HepG2 (cell line): ENCODE measurements around the gene CNOT1. TPM values are rescaled to one million over a fixed set of nuclear protein-coding genes. Genes with fewer than 3 reads are reported as not detected.
A peak's percentile ranks its signal among the peaks of the same experiment; 100 is the strongest.

Experiments
- BRD4 ChIP-seq: sonication (generic); formaldehyde crosslinking; IDR thresholded peaks from 2 replicates; pipeline ENCODE4 v1.4.0; 2020; ENCODE audit warnings: missing genetic modification reagents
- CREBL2 ChIP-seq: sonication (generic); formaldehyde crosslinking; IDR thresholded peaks from 2 replicates; pipeline ENCODE4 v1.8.1; 2023; ENCODE audit warnings: missing genetic modification reagents, mild to moderate bottlenecking, borderline replicate concordance
- GTF3A ChIP-seq: sonication (generic); formaldehyde crosslinking; conservative IDR thresholded peaks from 2 replicates; pipeline ENCODE4 v1.4.0; 2020; ENCODE audit warnings: mild to moderate bottlenecking, missing genetic modification reagents
- HDAC2 ChIP-seq: sonication (generic); formaldehyde crosslinking; IDR thresholded peaks from 2 replicates; pipeline ENCODE4 v1.4.0; 2020; ENCODE audit warnings: missing genetic modification reagents
- HHEX ChIP-seq: IDR thresholded peaks from 2 replicates; pipeline ENCODE4 v1.6.1; 2016; ENCODE audit warnings: control low read depth
- HMG20B ChIP-seq: conservative IDR thresholded peaks from 2 replicates; pipeline ENCODE4 v1.6.1; 2016; ENCODE audit warnings: missing genetic modification reagents, missing compliant biosample characterization
- HMGXB4 ChIP-seq, 2 experiments: sonication (generic) in 1 of 2; formaldehyde crosslinking in 1 of 2; IDR thresholded peaks; 2 replicates each; pipeline versions ENCODE4 v1.4.0 to v1.6.1; 2018 to 2020; ENCODE audit warnings: missing genetic modification reagents in 2 of 2, borderline replicate concordance in 1 of 2, low read depth in 1 of 2, mild to moderate bottlenecking in 1 of 2, missing biosample characterization in 1 of 2
- HNF4G ChIP-seq, 2 experiments: sonication (generic) in 1 of 2; formaldehyde crosslinking in 1 of 2; IDR thresholded peaks; 2 replicates each; pipeline versions ENCODE4 v1.4.0 to v1.6.1; 2011 to 2020; ENCODE audit warnings: borderline replicate concordance in 2 of 2, low read depth in 2 of 2, mild to moderate bottlenecking in 2 of 2, low read length in 1 of 2, missing genetic modification reagents in 1 of 2, moderate library complexity in 1 of 2
- MAFK ChIP-seq, 2 experiments: IDR thresholded peaks in 1 of 2; conservative IDR thresholded peaks in 1 of 2; 2 replicates each; pipeline ENCODE4 v1.6.1; 2011; ENCODE audit warnings: improper control_type of control experiment in 2 of 2, low read length in 2 of 2
- MTA3 ChIP-seq: sonication (generic); formaldehyde crosslinking; IDR thresholded peaks from 2 replicates; pipeline ENCODE4 v1.4.0; 2020; ENCODE audit warnings: missing genetic modification reagents
- NFE2L2 ChIP-seq: fragments of 150-350 bp; IDR thresholded peaks from 2 replicates; pipeline ENCODE4 v1.6.1; 2014; ENCODE audit warnings: low read length
- POLR2AphosphoS2 ChIP-seq: IDR thresholded peaks from 2 replicates; pipeline ENCODE4 v1.6.1; 2011; ENCODE audit warnings: low read depth, low read length, improper control_type of control experiment
- RBM39 ChIP-seq: fragments of 200-400 bp; formaldehyde crosslinking; IDR thresholded peaks from one replicate; pipeline ENCODE4 v1.6.1; 2018; ENCODE audit warnings: antibody characterized with exemption, mild to moderate bottlenecking, low read depth, low read length; ENCODE audit not compliant: poor library complexity, severe bottlenecking
- SNRNP70 ChIP-seq: fragments of 200-400 bp; formaldehyde crosslinking; IDR thresholded peaks from 2 replicates; pipeline ENCODE4 v1.6.1; 2017; ENCODE audit warnings: mild to moderate bottlenecking, low read depth, low read length, moderate library complexity
- TBL1XR1 ChIP-seq: fragments of 150-350 bp; IDR thresholded peaks from 2 replicates; pipeline ENCODE4 v1.6.1; 2014; ENCODE audit warnings: borderline replicate concordance, low read length; ENCODE audit not compliant: partially characterized antibody
- TRIM24 ChIP-seq: sonication (generic); formaldehyde crosslinking; IDR thresholded peaks from 2 replicates; pipeline ENCODE4 v1.8.0; 2022; ENCODE audit warnings: mild to moderate bottlenecking, missing genetic modification reagents
- ZNF160 ChIP-seq: sonication (generic); formaldehyde crosslinking; IDR thresholded peaks from 2 replicates; pipeline ENCODE4 v1.8.0; 2022; ENCODE audit warnings: mild to moderate bottlenecking, inconsistent platforms, missing genetic modification reagents
- ZNF556 ChIP-seq: sonication (generic); formaldehyde crosslinking; IDR thresholded peaks from 2 replicates; pipeline ENCODE4 v1.4.0; 2020; ENCODE audit warnings: mild to moderate bottlenecking, missing genetic modification reagents, borderline replicate concordance
- ZNF558 ChIP-seq: sonication (generic); formaldehyde crosslinking; IDR thresholded peaks from 2 replicates; pipeline ENCODE4 v1.9.0; 2022; ENCODE audit warnings: mild to moderate bottlenecking, missing genetic modification reagents, borderline replicate concordance
- ZNF761 ChIP-seq: sonication (generic); formaldehyde crosslinking; conservative IDR thresholded peaks from 2 replicates; pipeline ENCODE4 v1.4.0; 2020; ENCODE audit warnings: mild to moderate bottlenecking, missing genetic modification reagents
- polyA plus RNA-seq, 8 experiments: library from polyadenylated mRNA; depleted of rRNA in 3 of 8; stranded (reverse) in 7 of 8; unstranded in 1 of 8; fragments of >200 nt; fragmentation: Illumina TruSeq in 4 of 8; extraction: Trizol in 4 of 8; gene quantifications; 2 replicates each; pipeline versions ENCODE4 v1.2.1 to v1.2.3, GENCODE V29; 2011 to 2016; ENCODE audit warnings: low read depth in 4 of 8, missing spikeins in 1 of 8, mixed read lengths in 1 of 8; ENCODE audit not compliant: insufficient read depth in 1 of 8
- total RNA-seq, 5 experiments: library from RNA; depleted of rRNA; stranded (reverse); fragments of >200 nt; fragmentation: Illumina TruSeq; extraction: Trizol; gene quantifications; 2 replicates each; pipeline ENCODE4 v1.2.3, GENCODE V29; 2016; ENCODE audit warnings: low read depth in 1 of 5
- TF ChIP-seq, protein P1 (sequence below): sonication (generic); formaldehyde crosslinking; IDR thresholded peaks from 2 replicates; pipeline ENCODE4; 2020; ENCODE audit warnings: missing genetic modification reagents, mild to moderate bottlenecking, borderline replicate concordance
- TF ChIP-seq, protein P2 (sequence below): sonication (generic); formaldehyde crosslinking; IDR thresholded peaks from 2 replicates; pipeline ENCODE4 v1.5.0; 2020; ENCODE audit warnings: mild to moderate bottlenecking, missing genetic modification reagents

Gene CNOT1
- total and polyA plus RNA-seq, 2 of the 13 experiments (the other 11 are each of a cell fraction or from before 2014, with no cell fraction given), result 188 to 232 TPM

- TF ChIP-seq, protein P1, sequence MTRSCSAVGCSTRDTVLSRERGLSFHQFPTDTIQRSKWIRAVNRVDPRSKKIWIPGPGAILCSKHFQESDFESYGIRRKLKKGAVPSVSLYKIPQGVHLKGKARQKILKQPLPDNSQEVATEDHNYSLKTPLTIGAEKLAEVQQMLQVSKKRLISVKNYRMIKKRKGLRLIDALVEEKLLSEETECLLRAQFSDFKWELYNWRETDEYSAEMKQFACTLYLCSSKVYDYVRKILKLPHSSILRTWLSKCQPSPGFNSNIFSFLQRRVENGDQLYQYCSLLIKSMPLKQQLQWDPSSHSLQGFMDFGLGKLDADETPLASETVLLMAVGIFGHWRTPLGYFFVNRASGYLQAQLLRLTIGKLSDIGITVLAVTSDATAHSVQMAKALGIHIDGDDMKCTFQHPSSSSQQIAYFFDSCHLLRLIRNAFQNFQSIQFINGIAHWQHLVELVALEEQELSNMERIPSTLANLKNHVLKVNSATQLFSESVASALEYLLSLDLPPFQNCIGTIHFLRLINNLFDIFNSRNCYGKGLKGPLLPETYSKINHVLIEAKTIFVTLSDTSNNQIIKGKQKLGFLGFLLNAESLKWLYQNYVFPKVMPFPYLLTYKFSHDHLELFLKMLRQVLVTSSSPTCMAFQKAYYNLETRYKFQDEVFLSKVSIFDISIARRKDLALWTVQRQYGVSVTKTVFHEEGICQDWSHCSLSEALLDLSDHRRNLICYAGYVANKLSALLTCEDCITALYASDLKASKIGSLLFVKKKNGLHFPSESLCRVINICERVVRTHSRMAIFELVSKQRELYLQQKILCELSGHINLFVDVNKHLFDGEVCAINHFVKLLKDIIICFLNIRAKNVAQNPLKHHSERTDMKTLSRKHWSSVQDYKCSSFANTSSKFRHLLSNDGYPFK (CRISPR knock-in tag), result no peak
- no peak for TF ChIP-seq ZNF558
- TF ChIP-seq, protein P2, sequence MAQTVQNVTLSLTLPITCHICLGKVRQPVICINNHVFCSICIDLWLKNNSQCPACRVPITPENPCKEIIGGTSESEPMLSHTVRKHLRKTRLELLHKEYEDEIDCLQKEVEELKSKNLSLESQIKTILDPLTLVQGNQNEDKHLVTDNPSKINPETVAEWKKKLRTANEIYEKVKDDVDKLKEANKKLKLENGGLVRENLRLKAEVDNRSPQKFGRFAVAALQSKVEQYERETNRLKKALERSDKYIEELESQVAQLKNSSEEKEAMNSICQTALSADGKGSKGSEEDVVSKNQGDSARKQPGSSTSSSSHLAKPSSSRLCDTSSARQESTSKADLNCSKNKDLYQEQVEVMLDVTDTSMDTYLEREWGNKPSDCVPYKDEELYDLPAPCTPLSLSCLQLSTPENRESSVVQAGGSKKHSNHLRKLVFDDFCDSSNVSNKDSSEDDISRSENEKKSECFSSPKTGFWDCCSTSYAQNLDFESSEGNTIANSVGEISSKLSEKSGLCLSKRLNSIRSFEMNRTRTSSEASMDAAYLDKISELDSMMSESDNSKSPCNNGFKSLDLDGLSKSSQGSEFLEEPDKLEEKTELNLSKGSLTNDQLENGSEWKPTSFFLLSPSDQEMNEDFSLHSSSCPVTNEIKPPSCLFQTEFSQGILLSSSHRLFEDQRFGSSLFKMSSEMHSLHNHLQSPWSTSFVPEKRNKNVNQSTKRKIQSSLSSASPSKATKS, result no peak
- TF ChIP-seq GTF3A (CRISPR knock-in tag), result no peak
- no peak for TF ChIP-seq RBM39
- TF ChIP-seq ZNF761, result no peak
- peak; percentile 98 for TF ChIP-seq HNF4G (IDR thresholded peaks at IDR 0.05; ENCODE audit: borderline replicate concordance, low read depth, low read length)
- TF ChIP-seq HNF4G (CRISPR knock-in tag; IDR thresholded peaks at IDR 0.05; ENCODE audit: borderline replicate concordance, low read depth), result peak; percentile 82
- no peak for TF ChIP-seq SNRNP70
- no peak for TF ChIP-seq ZNF160 (CRISPR knock-in tag)
- TF ChIP-seq HHEX, result no peak
- peak; percentile 52; the same call in 1 of the 2 replicates for TF ChIP-seq ZNF556 (CRISPR knock-in tag)
- no peak for TF ChIP-seq POLR2AphosphoS2
- no peak for TF ChIP-seq HMG20B
- no peak for TF ChIP-seq TRIM24 (CRISPR knock-in tag)
- TF ChIP-seq HDAC2, result peak; percentile 77
- no peak for TF ChIP-seq MTA3 (CRISPR knock-in tag)
- TF ChIP-seq NFE2L2, result peak; percentile 60; the same call in 1 of the 2 replicates
- TF ChIP-seq MAFK (conservative IDR thresholded peaks at IDR 0.05 in 1 of 2, IDR thresholded peaks at IDR 0.05 in 1 of 2; ENCODE audit: low read length in 2 of 2), result peak; percentile 18 to 31; a peak in 2 of 4 replicates
- no peak for TF ChIP-seq BRD4
- no peak for TF ChIP-seq TBL1XR1
- TF ChIP-seq CREBL2 (CRISPR knock-in tag), result no peak
- no peak for TF ChIP-seq HMGXB4 (CRISPR knock-in tag; IDR thresholded peaks at IDR 0.05; ENCODE audit: borderline replicate concordance in 1 of 2, low read depth in 1 of 2)
Measured at GRCh38 chr16:58634265-58634802, 4.7 kb upstream of the CNOT1 start (continued).
